Measurements from ENCODE around the gene KIF14. TPM values are rescaled to one million over a fixed set of nuclear protein-coding genes. Genes with fewer than 3 reads are reported as not detected.

KIF14 gene
- total and polyA plus RNA-seq, 2 donors (not counting 3 experiments of a cell fraction or from before 2014, with no cell fraction given): 1.5 to 13.8 TPM

GRCh38 chr1:200636681-200637080 lies 16.1 kb upstream of the KIF14 start:
- dilution Hi-C loops (cut with MboI; ENCODE audit: extremely low pct_ligation_motif_present, low sequenced_read_pairs): no loop called here
- Histone ChIP-seq H3K79me2 (ENCODE audit: control insufficient read depth, insufficient read depth, low read length) (no peaks in the 10 kb centered on the region), H3K9ac (replicated peaks; ENCODE audit: extremely low read depth, insufficient read depth, low read length) (no peak overlapping the region), H4K20me1 (replicated peaks; ENCODE audit: control insufficient read depth, extremely low read depth, insufficient read depth, low read length) (no peaks in the 10 kb centered on the region), H3K4me3 (replicated peaks in 1 of 3; ENCODE audit: insufficient read depth in 1 of 3, low read depth in 1 of 3, low read length in 3 of 3) (no peak overlapping the region), H3K9me3 (replicated peaks; ENCODE audit: control insufficient read depth, insufficient read depth, low read length) (no peaks in the 10 kb centered on the region), H2AFZ (ENCODE audit: low read depth, low read length) (no peak overlapping the region), H3K27ac (ENCODE audit: insufficient read depth, low read depth, low read length) (no peak overlapping the region), H3K27me3 (ENCODE audit: control insufficient read depth in 2 of 2, insufficient read depth in 2 of 2, low read length in 2 of 2) (no peaks in the 10 kb centered on the region), H3K36me3 (ENCODE audit: control insufficient read depth in 2 of 2, extremely low read depth in 1 of 2, insufficient read depth in 2 of 2, low read length in 2 of 2) (no peaks in the 10 kb centered on the region), H3K4me1 (ENCODE audit: control insufficient read depth, extremely low read depth, insufficient read depth, low read length) (peaks cover 14% of the 10 kb centered on the region), H3K4me2 (ENCODE audit: insufficient read depth, low read length) (no peak overlapping the region), H3K9me1 (replicated peaks; ENCODE audit: control insufficient read depth, extremely low read depth, insufficient read depth, low read length) (no peaks in the 10 kb centered on the region)
- DNase-seq (ENCODE audit: low read depth, low spot score) (no peak), FAIRE-seq (no peak)
- TF ChIP-seq JUN (IDR thresholded peaks at IDR 0.05; ENCODE audit: borderline replicate concordance, insufficient read depth, insufficient read length, low read depth): no peak
- TF ChIP-seq MYC (IDR thresholded peaks at IDR 0.05; ENCODE audit: low read depth, low read length): no peak
- no peak for TF ChIP-seq FOS (IDR thresholded peaks at IDR 0.05; ENCODE audit: borderline replicate concordance, insufficient read depth, low read length)
- no peak for TF ChIP-seq GATA2 (IDR thresholded peaks at IDR 0.05; ENCODE audit: insufficient read depth, insufficient read length, low read depth, low read length)
- TF ChIP-seq POLR2A (IDR thresholded peaks at IDR 0.05; ENCODE audit: low read depth, low read length): no peak
- TF ChIP-seq POLR2AphosphoS5 (IDR thresholded peaks at IDR 0.05; ENCODE audit: insufficient read depth, low read depth, low read length): no peak
- intact Hi-C loops (cut with micrococcal nuclease): no loop called here
- CTCF ChIA-PET: interaction anchor here (1.1 to 2.5 kb wide), 2 partner anchors 14 to 33 kb away, joined by 5 to 13 read pairs; partner anchors contain the start of gene DDX59
- POLR2A ChIA-PET: no interaction called here
- BruUV-seq (replicated peaks): no TSS peak

- Histone ChIP-seq H3K79me2 (ENCODE audit: control insufficient read depth, insufficient read depth, low read length) (no peaks in the 10 kb centered on the region), H3K4me2 (ENCODE audit: insufficient read depth, low read length) (no peak overlapping the region), H3K9ac (replicated peaks; ENCODE audit: extremely low read depth, insufficient read depth, low read length) (no peak overlapping the region), H3K9me1 (replicated peaks; ENCODE audit: control insufficient read depth, extremely low read depth, insufficient read depth, low read length) (no peaks in the 10 kb centered on the region), H2AFZ (ENCODE audit: low read depth, low read length) (no peak overlapping the region), H3K4me3 (replicated peaks in 1 of 3; ENCODE audit: insufficient read depth in 1 of 3, low read depth in 1 of 3, low read length in 3 of 3) (no peak overlapping the region), H3K9me3 (replicated peaks; ENCODE audit: control insufficient read depth, insufficient read depth, low read length) (no peaks in the 10 kb centered on the region), H3K27me3 (ENCODE audit: control insufficient read depth in 2 of 2, insufficient read depth in 2 of 2, low read length in 2 of 2) (no peaks in the 10 kb centered on the region), H4K20me1 (replicated peaks; ENCODE audit: control insufficient read depth, extremely low read depth, insufficient read depth, low read length) (no peaks in the 10 kb centered on the region), H3K36me3 (ENCODE audit: control insufficient read depth in 2 of 2, extremely low read depth in 1 of 2, insufficient read depth in 2 of 2, low read length in 2 of 2) (no peaks in the 10 kb centered on the region), H3K27ac (ENCODE audit: insufficient read depth, low read depth, low read length) (no peak overlapping the region), H3K4me1 (ENCODE audit: control insufficient read depth, extremely low read depth, insufficient read depth, low read length) (no peaks in the 10 kb centered on the region)
- TF ChIP-seq JUN (IDR thresholded peaks at IDR 0.05; ENCODE audit: borderline replicate concordance, insufficient read depth, insufficient read length, low read depth): no peak
- no peak for TF ChIP-seq EZH2 (IDR thresholded peaks at IDR 0.05; ENCODE audit: borderline replicate concordance, low read depth, low read length, severe bottlenecking)
- TF ChIP-seq POLR2AphosphoS5 (IDR thresholded peaks at IDR 0.05; ENCODE audit: insufficient read depth, low read depth, low read length): no peak
- no peak for TF ChIP-seq MYC (IDR thresholded peaks at IDR 0.05; ENCODE audit: low read depth, low read length)
- TF ChIP-seq MAX (IDR thresholded peaks at IDR 0.05; ENCODE audit: insufficient read depth, insufficient read length): no peak
- no peak for TF ChIP-seq POLR2A (IDR thresholded peaks at IDR 0.05; ENCODE audit: low read depth, low read length)
- no peak for TF ChIP-seq CTCF (IDR thresholded peaks at IDR 0.05; ENCODE audit: extremely low read depth in 1 of 2, insufficient read depth in 1 of 2, low read depth in 1 of 2, low read length in 2 of 2)
- no peak for TF ChIP-seq FOS (IDR thresholded peaks at IDR 0.05; ENCODE audit: borderline replicate concordance, insufficient read depth, low read length)
- TF ChIP-seq GATA2 (IDR thresholded peaks at IDR 0.05; ENCODE audit: insufficient read depth, insufficient read length, low read depth, low read length): no peak
- ChIA-PET CTCF (interaction anchor here (0.7 to 2.7 kb wide), 8 partner anchors 9 to 104 kb away, joined by 3 to 30 read pairs (median 4); partner anchors contain the start of genes DDX59 and KIF14), POLR2A (no interaction called here)
- intact Hi-C loops (cut with micrococcal nuclease): no loop called here
- DNase-seq (ENCODE audit: low read depth, low spot score) (no peak), FAIRE-seq (no peak)
- dilution Hi-C loops (cut with MboI; ENCODE audit: extremely low pct_ligation_motif_present, low sequenced_read_pairs): no loop called here
- BruUV-seq (replicated peaks): no TSS peak
Observed at GRCh38 chr1:200634261-200635122, 13.9 kb upstream of the KIF14 start.

Data from endothelial cell of umbilical vein (primary cell).